Lung (tissue), 12 donors: ENCODE measurements around the gene MED16. TPM values are rescaled to one million over a fixed set of nuclear protein-coding genes. Genes with fewer than 3 reads are reported as not detected.
"Not testable (repeated sequence)": the region's sequence is repeated elsewhere in the genome, so short reads cannot be mapped to it uniquely, and the experiment has no call there.

Source experiments
- ATAC-seq: fragments of 200-7000 bp; cut with Tn5 transposase; one replicate; pipeline ENCODE4 v1.9.1; 2020; ENCODE audit warnings: moderate number of reproducible peaks; ENCODE audit not compliant: insufficient read depth, low FRiP score
- DNase-seq, 3 donors: peaks; one replicate each; pipeline ENCODE4 v3.0.0-alpha.2; 2013 to 2017
- H3K27ac ChIP-seq, 2 donors: one replicate each; pipeline ENCODE4 v1.5.1; 2013; ENCODE audit warnings: mild to moderate bottlenecking in 2 of 2, moderate library complexity in 2 of 2, control low read depth in 1 of 2, inconsistent platforms in 1 of 2, low read depth in 1 of 2, low read length in 1 of 2
- H3K27me3 ChIP-seq, 3 donors: one replicate each; pipeline ENCODE4 v1.5.1; 2013; ENCODE audit warnings: low read length in 2 of 3; ENCODE audit not compliant: control insufficient read depth in 3 of 3, insufficient read depth in 3 of 3
- H3K36me3 ChIP-seq, 4 donors: one replicate each; pipeline ENCODE4 v1.5.1; 2013; ENCODE audit warnings: low read length in 4 of 4, mild to moderate bottlenecking in 1 of 4, moderate library complexity in 1 of 4; ENCODE audit not compliant: control insufficient read depth in 4 of 4, insufficient read depth in 4 of 4
- H3K4me1 ChIP-seq, 5 donors: one replicate each; pipeline ENCODE4 v1.5.1; 2013; ENCODE audit warnings: low read length in 5 of 5, mild to moderate bottlenecking in 2 of 5, moderate library complexity in 1 of 5; ENCODE audit not compliant: control insufficient read depth in 5 of 5, insufficient read depth in 5 of 5
- H3K4me3 ChIP-seq: one replicate; pipeline ENCODE4 v1.5.1; 2013; ENCODE audit warnings: mild to moderate bottlenecking, control low read depth, moderate library complexity
- H3K9ac ChIP-seq, 2 donors: one replicate each; pipeline ENCODE4 v1.5.1; 2013; ENCODE audit warnings: low read length in 2 of 2, control low read depth in 1 of 2; ENCODE audit not compliant: insufficient read depth in 1 of 2
- H3K9me3 ChIP-seq, 4 donors: one replicate each; pipeline ENCODE4 v1.5.1; 2013; ENCODE audit warnings: low read length in 3 of 4, mild to moderate bottlenecking in 1 of 4, moderate library complexity in 1 of 4; ENCODE audit not compliant: control insufficient read depth in 4 of 4, insufficient read depth in 3 of 4
- CTCF ChIP-seq: IDR thresholded peaks from 2 replicates; pipeline ENCODE4 v1.5.1; 2012; ENCODE audit warnings: mild to moderate bottlenecking; ENCODE audit errors: control extremely low read depth, extremely low read depth
- WGBS, 2 donors: extraction: QIAGEN DNeasy Blood & Tissue Kit; methylation state at CpG; one replicate each; pipeline ENCODE4 v1.1.7; 2013; 5-methylcytosine and 5-hydroxymethylcytosine counted together
- polyA plus RNA-seq, 2 donors: library from polyadenylated mRNA; stranded (reverse); fragments of 200-250 nt; gene quantifications; one replicate each; pipeline ENCODE4 v1.2.1, GENCODE V29; 2013
- total RNA-seq, 2 donors: library from RNA; depleted of rRNA in 1 of 2; stranded (reverse); fragments of >200 nt in 1 of 2; gene quantifications; one replicate each; pipeline ENCODE4 v1.2.1, GENCODE V29; 2014 to 2021
- donor health status: control.
- donor health status: control.
- donor health status: Bipolar disorder and iron deficiency.
- donor health status: healthy.
- donor health status: DM: yes; HTN: yes; CAD: no.

The MED16 gene
- total and polyA plus RNA-seq, 4 donors: 38.7 to 72.3 (median 52.3) TPM

- ATAC-seq (no peak), DNase-seq (no peak)
- Histone ChIP-seq H3K9me3 (no peaks in the 10 kb centered on the region), H3K9ac (no peak within 1 kb of the TSS), H3K36me3 (no peaks in the 10 kb centered on the region), H3K27ac (peak within 1 kb of the TSS in 1 of 2 donors; percentile 54), H3K4me1 (peaks cover 0 to 10% (median 0%) of the 10 kb centered on the region in 5 donors), H3K4me3 (no peak within 1 kb of the TSS), H3K27me3 (peaks cover 0 to 5% (median 0%) of the 10 kb centered on the region in 3 donors)
- no peak for TF ChIP-seq CTCF
- 33 to 49% methylated on average over 48 to 55 of the region's 55 CpGs for WGBS, 2 donors
Observed at GRCh38 chr19:852136-853013, 40.6 kb downstream of the MED16 start, which contains the start of gene ELANE. ELANE (plus strand) TSS chr19:852303; CDS start chr19:852329, 26 bp downstream.

GRCh38 chr19:850979-851335 lies 42.0 kb downstream of the MED16 start:
- peak overlapping the region in 1 of 2 donors; percentile 54 for H3K27ac ChIP-seq
- no peaks in the 10 kb centered on the region for H3K9me3 ChIP-seq
- peaks cover 0 to 9% (median 0%) of the 10 kb centered on the region in 3 donors for H3K27me3 ChIP-seq
- H3K36me3 ChIP-seq: no peaks in the 10 kb centered on the region
- no peak overlapping the region for H3K4me3 ChIP-seq
- peaks cover 0 to 10% (median 0%) of the 10 kb centered on the region in 5 donors for H3K4me1 ChIP-seq
- 24 to 35% methylated on average over 13 of the region's 13 CpGs for WGBS, 2 donors
- DNase-seq (no peak), ATAC-seq (no peak)
- H3K9ac ChIP-seq: peak overlapping the region in 1 of 2 donors; percentile 19
- no peak for TF ChIP-seq CTCF

- Histone ChIP-seq H3K27ac (peak overlapping the region in 1 of 2 donors; percentile 54), H3K36me3 (no peaks in the 10 kb centered on the region), H3K27me3 (peaks cover 0 to 10% (median 0%) of the 10 kb centered on the region in 3 donors), H3K9ac (peak overlapping the region in 1 of 2 donors; percentile 19), H3K9me3 (no peaks in the 10 kb centered on the region), H3K4me1 (peaks cover 0 to 10% (median 0%) of the 10 kb centered on the region in 5 donors), H3K4me3 (no peak overlapping the region)
- DNase-seq: peak; percentile 98 to 99 (median 99)
- ATAC-seq: peak; percentile 76
- no peak for TF ChIP-seq CTCF
- 17 to 18% methylated on average over 27 to 28 of the region's 28 CpGs for WGBS, 2 donors
Observed at GRCh38 chr19:850221-850978, 42.6 kb downstream of the MED16 start.

- not testable (repeated sequence) for H3K27ac ChIP-seq, H3K9me3 ChIP-seq, DNase-seq, ATAC-seq, H3K9ac ChIP-seq, H3K36me3 ChIP-seq, H3K4me3 ChIP-seq
- peaks cover 0 to 12% (median 0%) of the 10 kb centered on the region in 5 donors for H3K4me1 ChIP-seq
- H3K27me3 ChIP-seq: peaks cover 0 to 12% (median 3%) of the 10 kb centered on the region in 3 donors
- WGBS, 2 donors: 68 to 83% methylated on average over 8 of the region's 8 CpGs
Observed at GRCh38 chr19:849195-849594, 43.8 kb downstream of the MED16 start.
